ENCODE measurements around the gene KIAA1217. TPM values are rescaled to one million over a fixed set of nuclear protein-coding genes. Genes with fewer than 3 reads are reported as not detected.
"Not testable (repeated sequence)": the region's sequence is repeated elsewhere in the genome, so short reads cannot be mapped to it uniquely, and the experiment has no call there.

KIAA1217 gene
- polyA plus RNA-seq, 2 of the 4 experiments (the other 2 are of a cell fraction), result 1.5 to 2.7 TPM

DNA sequence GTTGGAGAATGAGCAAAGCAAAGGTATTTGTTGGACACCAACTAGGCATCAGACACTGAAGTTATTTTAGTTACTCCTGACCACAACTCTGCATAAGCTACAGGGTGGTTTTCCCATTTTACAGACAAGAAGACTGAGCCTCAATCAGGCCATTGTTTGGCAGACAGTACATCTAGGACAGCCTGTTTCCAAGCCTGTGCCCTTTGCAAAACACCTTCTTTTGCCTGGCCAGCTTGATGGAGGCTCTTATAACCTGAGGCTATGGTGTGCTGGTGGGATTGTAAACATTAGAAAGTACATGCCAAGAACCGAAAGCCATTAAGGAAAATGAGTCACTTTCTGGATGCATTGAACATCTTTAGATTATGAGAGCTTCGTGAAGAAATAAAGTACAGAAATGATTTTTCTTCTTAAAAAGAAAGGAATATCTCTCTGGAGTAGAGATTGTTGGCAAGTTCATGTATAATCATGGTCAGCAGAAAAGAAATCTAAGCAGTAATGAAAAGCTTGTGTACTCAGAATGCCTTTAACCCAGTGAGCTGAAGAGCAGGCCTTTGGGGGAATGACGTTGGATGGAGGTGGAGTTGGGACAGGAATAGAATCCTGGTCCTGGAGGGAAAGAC lies 140.6 kb downstream of the KIAA1217 start (continued):
- no peak for TF ChIP-seq POLR2AphosphoS2 (conservative IDR thresholded peaks at IDR 0.05; ENCODE audit: low read length)
- TF ChIP-seq RNF2 (IDR thresholded peaks at IDR 0.05; ENCODE audit: borderline replicate concordance, low read depth), result no peak
- no peak for TF ChIP-seq HDAC2 (IDR thresholded peaks at IDR 0.05)

DNA sequence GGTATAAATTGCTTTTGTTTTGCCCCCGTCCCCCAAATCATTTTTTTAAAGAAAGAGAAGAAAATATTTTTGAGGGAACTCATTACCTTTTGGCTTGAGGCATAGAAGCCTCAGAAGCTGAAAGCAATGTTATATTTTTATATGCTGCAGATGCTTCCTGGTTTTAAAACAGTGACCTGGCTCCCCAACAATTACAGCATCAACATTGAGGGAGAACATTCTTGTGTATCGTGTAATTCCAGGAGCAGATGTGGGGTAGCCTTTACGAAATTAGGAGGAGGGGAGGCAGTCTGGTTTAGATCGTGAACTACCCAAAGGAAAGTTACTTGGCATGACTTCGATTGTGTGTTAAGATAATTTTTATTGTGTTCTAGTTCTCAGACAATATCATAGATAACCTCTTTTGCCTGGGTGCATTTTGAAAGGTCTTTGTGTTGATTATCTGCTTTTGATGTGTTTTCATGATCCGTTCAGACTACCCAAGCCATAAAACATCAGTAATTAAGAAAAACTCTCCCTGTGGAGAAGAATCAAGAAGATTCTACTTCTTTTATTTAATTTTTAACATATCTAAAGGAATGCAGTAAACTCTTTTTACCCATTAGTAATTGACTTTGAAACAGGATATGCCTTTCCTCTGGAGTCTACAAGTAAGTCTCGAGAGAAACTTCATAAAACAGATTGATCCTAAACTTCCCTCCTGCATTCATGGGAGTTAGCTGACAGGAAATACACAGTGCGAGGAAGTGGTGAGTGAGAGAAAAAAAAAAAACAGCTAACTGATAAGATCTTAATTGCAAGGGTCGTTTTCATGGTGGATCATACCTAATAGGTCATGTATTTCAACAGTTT lies 141.4 kb downstream of the KIAA1217 start:
- no peak for FAIRE-seq
- H3K4me1 ChIP-seq, result no peaks in the 10 kb centered on the region
- DNase-seq (ENCODE audit: low read depth in 1 of 2, low spot score in 1 of 2), result no peak
- no peak for TF ChIP-seq KDM1A (IDR thresholded peaks at IDR 0.05; ENCODE audit: low read depth)
- no peak for TF ChIP-seq GATA3 (IDR thresholded peaks at IDR 0.05; ENCODE audit: borderline replicate concordance)
- no peak for TF ChIP-seq ZC3H11A (IDR thresholded peaks at IDR 0.05)
- TF ChIP-seq, protein P1, sequence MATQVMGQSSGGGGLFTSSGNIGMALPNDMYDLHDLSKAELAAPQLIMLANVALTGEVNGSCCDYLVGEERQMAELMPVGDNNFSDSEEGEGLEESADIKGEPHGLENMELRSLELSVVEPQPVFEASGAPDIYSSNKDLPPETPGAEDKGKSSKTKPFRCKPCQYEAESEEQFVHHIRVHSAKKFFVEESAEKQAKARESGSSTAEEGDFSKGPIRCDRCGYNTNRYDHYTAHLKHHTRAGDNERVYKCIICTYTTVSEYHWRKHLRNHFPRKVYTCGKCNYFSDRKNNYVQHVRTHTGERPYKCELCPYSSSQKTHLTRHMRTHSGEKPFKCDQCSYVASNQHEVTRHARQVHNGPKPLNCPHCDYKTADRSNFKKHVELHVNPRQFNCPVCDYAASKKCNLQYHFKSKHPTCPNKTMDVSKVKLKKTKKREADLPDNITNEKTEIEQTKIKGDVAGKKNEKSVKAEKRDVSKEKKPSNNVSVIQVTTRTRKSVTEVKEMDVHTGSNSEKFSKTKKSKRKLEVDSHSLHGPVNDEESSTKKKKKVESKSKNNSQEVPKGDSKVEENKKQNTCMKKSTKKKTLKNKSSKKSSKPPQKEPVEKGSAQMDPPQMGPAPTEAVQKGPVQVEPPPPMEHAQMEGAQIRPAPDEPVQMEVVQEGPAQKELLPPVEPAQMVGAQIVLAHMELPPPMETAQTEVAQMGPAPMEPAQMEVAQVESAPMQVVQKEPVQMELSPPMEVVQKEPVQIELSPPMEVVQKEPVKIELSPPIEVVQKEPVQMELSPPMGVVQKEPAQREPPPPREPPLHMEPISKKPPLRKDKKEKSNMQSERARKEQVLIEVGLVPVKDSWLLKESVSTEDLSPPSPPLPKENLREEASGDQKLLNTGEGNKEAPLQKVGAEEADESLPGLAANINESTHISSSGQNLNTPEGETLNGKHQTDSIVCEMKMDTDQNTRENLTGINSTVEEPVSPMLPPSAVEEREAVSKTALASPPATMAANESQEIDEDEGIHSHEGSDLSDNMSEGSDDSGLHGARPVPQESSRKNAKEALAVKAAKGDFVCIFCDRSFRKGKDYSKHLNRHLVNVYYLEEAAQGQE (IDR thresholded peaks at IDR 0.05), result no peak
- TF ChIP-seq FOSL2 (IDR thresholded peaks at IDR 0.05), result no peak
- no peak for TF ChIP-seq FOSL2 (CRISPR knock-in tag; IDR thresholded peaks at IDR 0.05)
- TF ChIP-seq, protein P2, sequence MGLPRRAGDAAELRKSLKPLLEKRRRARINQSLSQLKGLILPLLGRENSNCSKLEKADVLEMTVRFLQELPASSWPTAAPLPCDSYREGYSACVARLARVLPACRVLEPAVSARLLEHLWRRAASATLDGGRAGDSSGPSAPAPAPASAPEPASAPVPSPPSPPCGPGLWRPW (IDR thresholded peaks at IDR 0.05), result no peak
- no peak for TF ChIP-seq CEBPB (IDR thresholded peaks at IDR 0.05)
- TF ChIP-seq RFX5 (IDR thresholded peaks at IDR 0.05), result no peak
- TF ChIP-seq, protein P3, sequence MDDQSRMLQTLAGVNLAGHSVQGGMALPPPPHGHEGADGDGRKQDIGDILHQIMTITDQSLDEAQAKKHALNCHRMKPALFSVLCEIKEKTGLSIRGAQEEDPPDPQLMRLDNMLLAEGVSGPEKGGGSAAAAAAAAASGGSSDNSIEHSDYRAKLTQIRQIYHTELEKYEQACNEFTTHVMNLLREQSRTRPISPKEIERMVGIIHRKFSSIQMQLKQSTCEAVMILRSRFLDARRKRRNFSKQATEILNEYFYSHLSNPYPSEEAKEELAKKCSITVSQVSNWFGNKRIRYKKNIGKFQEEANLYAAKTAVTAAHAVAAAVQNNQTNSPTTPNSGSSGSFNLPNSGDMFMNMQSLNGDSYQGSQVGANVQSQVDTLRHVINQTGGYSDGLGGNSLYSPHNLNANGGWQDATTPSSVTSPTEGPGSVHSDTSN (IDR thresholded peaks at IDR 0.05), result no peak
- ATAC-seq, result no peak
- WGBS (ENCODE audit: missing lambda C conversion rate), result 43% methylated on average over 9 of the region's 9 CpGs
- POLR2A ChIA-PET, result no interaction called here
- H3K9me3 ChIP-seq, result no peaks in the 10 kb centered on the region
- CTCF ChIA-PET, result interaction anchor here (0.6 to 1.5 kb wide), 2 partner anchors 12 to 1192 kb away, joined by 3 read pairs; no protein-coding TSS in a partner anchor
- H3K27ac ChIP-seq, result no peak overlapping the region
- H3K4me2 ChIP-seq, result no peak overlapping the region
- no peak overlapping the region for H3K4me3 ChIP-seq

DNA sequence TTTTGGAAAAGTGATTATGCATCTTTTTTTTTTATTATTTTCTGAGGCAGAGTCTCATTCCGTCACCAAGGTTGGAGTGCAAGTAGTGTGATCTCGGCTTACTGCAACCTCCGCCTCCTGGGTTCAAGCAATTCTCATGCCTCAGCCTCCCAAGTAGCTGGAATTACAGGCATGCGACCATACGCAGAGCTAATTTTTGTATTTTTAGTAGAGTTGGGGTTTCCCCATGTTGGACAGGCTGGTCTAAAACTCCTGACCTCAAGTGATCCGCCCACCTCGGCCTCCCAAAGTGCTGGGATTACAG lies 141.9 kb downstream of the KIAA1217 start:
- H3K4me1 ChIP-seq; ATAC-seq; H3K4me3 ChIP-seq; DNase-seq (ENCODE audit: low read depth in 1 of 2, low spot score in 1 of 2); H3K27ac ChIP-seq; POLR2A ChIA-PET; H3K9me3 ChIP-seq; H3K4me2 ChIP-seq; FAIRE-seq: not testable (repeated sequence)
- CTCF ChIA-PET, result interaction anchor here (1.0 to 1.5 kb wide), 2 partner anchors 853 to 1193 kb away, joined by 3 read pairs; no protein-coding TSS in a partner anchor
- WGBS (ENCODE audit: missing lambda C conversion rate), result 53% methylated on average over 7 of the region's 7 CpGs

DNA sequence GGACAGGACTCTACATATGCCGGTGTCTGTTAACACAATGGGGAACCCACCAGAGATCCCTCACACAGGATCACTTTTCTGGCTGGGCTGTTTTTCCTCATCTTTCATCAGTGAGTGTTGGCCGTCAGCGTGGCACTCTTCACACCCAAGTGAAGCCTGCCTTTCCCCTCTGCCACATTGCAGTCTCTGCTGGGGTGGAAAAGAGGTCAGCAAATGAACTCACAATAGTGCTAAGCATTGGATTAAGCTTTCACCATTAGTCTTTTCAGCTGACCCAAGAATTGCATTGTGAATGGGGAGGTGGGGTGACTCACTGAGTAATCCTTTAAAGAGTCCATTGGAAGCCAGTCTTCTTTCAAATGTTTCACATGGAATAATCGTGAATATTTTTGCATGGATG lies 143.0 kb downstream of the KIAA1217 start:
- DNase-seq (ENCODE audit: low read depth in 1 of 2, low spot score in 1 of 2) (no peak), FAIRE-seq (no peak), ATAC-seq (no peak)
- 52% methylated on average over 4 of the region's 4 CpGs for WGBS (ENCODE audit: missing lambda C conversion rate)
- no peak overlapping the region for H3K4me3 ChIP-seq
- H3K4me1 ChIP-seq, result no peaks in the 10 kb centered on the region
- CTCF ChIA-PET, result interaction anchor here (0.6 to 1.0 kb wide), 2 partner anchors 9 to 854 kb away, joined by 3 read pairs; no protein-coding TSS in a partner anchor
- no peak for TF ChIP-seq CEBPB (IDR thresholded peaks at IDR 0.05)
- no peak for TF ChIP-seq FOSL2 (IDR thresholded peaks at IDR 0.05)
- no peak for TF ChIP-seq FOSL2 (CRISPR knock-in tag; IDR thresholded peaks at IDR 0.05)
- TF ChIP-seq RAD21 (conservative IDR thresholded peaks at IDR 0.05 in 1 of 2, IDR thresholded peaks at IDR 0.05 in 1 of 2), result no peak
- TF ChIP-seq CBX2 (IDR thresholded peaks at IDR 0.05; ENCODE audit: borderline replicate concordance, low read depth), result no peak
- TF ChIP-seq, protein P4, sequence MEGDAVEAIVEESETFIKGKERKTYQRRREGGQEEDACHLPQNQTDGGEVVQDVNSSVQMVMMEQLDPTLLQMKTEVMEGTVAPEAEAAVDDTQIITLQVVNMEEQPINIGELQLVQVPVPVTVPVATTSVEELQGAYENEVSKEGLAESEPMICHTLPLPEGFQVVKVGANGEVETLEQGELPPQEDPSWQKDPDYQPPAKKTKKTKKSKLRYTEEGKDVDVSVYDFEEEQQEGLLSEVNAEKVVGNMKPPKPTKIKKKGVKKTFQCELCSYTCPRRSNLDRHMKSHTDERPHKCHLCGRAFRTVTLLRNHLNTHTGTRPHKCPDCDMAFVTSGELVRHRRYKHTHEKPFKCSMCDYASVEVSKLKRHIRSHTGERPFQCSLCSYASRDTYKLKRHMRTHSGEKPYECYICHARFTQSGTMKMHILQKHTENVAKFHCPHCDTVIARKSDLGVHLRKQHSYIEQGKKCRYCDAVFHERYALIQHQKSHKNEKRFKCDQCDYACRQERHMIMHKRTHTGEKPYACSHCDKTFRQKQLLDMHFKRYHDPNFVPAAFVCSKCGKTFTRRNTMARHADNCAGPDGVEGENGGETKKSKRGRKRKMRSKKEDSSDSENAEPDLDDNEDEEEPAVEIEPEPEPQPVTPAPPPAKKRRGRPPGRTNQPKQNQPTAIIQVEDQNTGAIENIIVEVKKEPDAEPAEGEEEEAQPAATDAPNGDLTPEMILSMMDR (IDR thresholded peaks at IDR 0.05), result no peak
- no peak for TF ChIP-seq PHF8 (IDR thresholded peaks at IDR 0.05; ENCODE audit: borderline replicate concordance, low read depth)
- TF ChIP-seq, protein P5, sequence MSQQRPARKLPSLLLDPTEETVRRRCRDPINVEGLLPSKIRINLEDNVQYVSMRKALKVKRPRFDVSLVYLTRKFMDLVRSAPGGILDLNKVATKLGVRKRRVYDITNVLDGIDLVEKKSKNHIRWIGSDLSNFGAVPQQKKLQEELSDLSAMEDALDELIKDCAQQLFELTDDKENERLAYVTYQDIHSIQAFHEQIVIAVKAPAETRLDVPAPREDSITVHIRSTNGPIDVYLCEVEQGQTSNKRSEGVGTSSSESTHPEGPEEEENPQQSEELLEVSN (IDR thresholded peaks at IDR 0.05; ENCODE audit: borderline replicate concordance, low read depth), result no peak
- no peak for TF ChIP-seq POLR2A (IDR thresholded peaks at IDR 0.05; ENCODE audit: low read length)
- no peaks in the 10 kb centered on the region for H3K9me3 ChIP-seq
- H3K27ac ChIP-seq, result no peak overlapping the region
- H3K4me2 ChIP-seq, result no peak overlapping the region
- POLR2A ChIA-PET, result no interaction called here
